ENCODE data around the gene SEPTIN12. TPM values are rescaled to one million over a fixed set of nuclear protein-coding genes. Genes with fewer than 3 reads are reported as not detected.

SEPTIN12 gene
- total and polyA plus RNA-seq, 2 experiments from 2014 or later: not detected

GRCh38 chr16:4833584-4833983 is 45.4 kb upstream of the SEPTIN12 start:
- 0 out of 2 replicates have a peak, but pooled peaks cover 10% of the 10 kb centered on the region for H3F3A ChIP-seq (replicated peaks; ENCODE audit: low read depth)

More at GRCh38 chr16:4833584-4833983, 45.4 kb upstream of the SEPTIN12 start:
- no peak for ATAC-seq
- H3K36me3 Mint-ChIP-seq (ENCODE audit: low read depth): peaks cover 64% of the 10 kb centered on the region
- Histone ChIP-seq H2AFZ (no peak overlapping the region), H3K4me2 (no peak overlapping the region), H3K27me3 (ENCODE audit: insufficient read depth) (no peaks in the 10 kb centered on the region), H3K4me3 (no peak overlapping the region), H3K9me2 (ENCODE audit: insufficient read depth) (no peaks in the 10 kb centered on the region), H4K20me1 (replicated peaks; ENCODE audit: insufficient read depth) (peaks cover 25% of the 10 kb centered on the region), H3K4me1 (ENCODE audit: insufficient read depth) (no peaks in the 10 kb centered on the region), H3K79me2 (replicated peaks; ENCODE audit: insufficient read depth) (peaks cover 17% of the 10 kb centered on the region), H3K27ac (ENCODE audit: low read depth) (no peak overlapping the region), H3K36me3 (ENCODE audit: insufficient read depth) (peaks cover 45% of the 10 kb centered on the region)
- no peaks in the 10 kb centered on the region for H3K9me3 Mint-ChIP-seq
- no peaks in the 10 kb centered on the region for H3K4me1 Mint-ChIP-seq
- peaks cover 3% of the 10 kb centered on the region for H3K27me3 Mint-ChIP-seq (ENCODE audit: insufficient read depth, low read depth, poor library complexity)
- TF ChIP-seq REST (IDR thresholded peaks at IDR 0.05; ENCODE audit: unreplicated experiment) (no peak), EZH2phosphoT487 (IDR thresholded peaks at IDR 0.05; ENCODE audit: unreplicated experiment) (no peak), JUNB (IDR thresholded peaks at IDR 0.05; ENCODE audit: unreplicated experiment) (no peak), EZH2 (IDR thresholded peaks at IDR 0.05; ENCODE audit: low read depth, unreplicated experiment) (no peak), STAT1 (IDR thresholded peaks at IDR 0.05; ENCODE audit: unreplicated experiment) (no peak), POLR2AphosphoS5 (IDR thresholded peaks at IDR 0.05; ENCODE audit: low read depth) (no peak), CTCF (conservative IDR thresholded peaks at IDR 0.05; ENCODE audit: low read depth in 2 of 2) (no peak), ZNF114 (CRISPR knock-in tag; IDR thresholded peaks at IDR 0.05) (no peak), ZNF462 (CRISPR knock-in tag; IDR thresholded peaks at IDR 0.05) (no peak), ZNF331 (CRISPR knock-in tag; IDR thresholded peaks at IDR 0.05; ENCODE audit: low read depth) (no peak), ETS1 (IDR thresholded peaks at IDR 0.05) (no peak), CREB1 (CRISPR knock-in tag; IDR thresholded peaks at IDR 0.05; ENCODE audit: low read depth) (no peak), NANOG (IDR thresholded peaks at IDR 0.05; ENCODE audit: borderline replicate concordance) (no peak)
- no peak for DNase-seq (ENCODE audit: low spot score)
- H3K4me3 Mint-ChIP-seq: no peak overlapping the region
- H3K27ac Mint-ChIP-seq: no peak overlapping the region
